GM19328 (cell line): Measurements from ENCODE around the gene TAS2R4.
"Not testable (repeated sequence)": the region's sequence is repeated elsewhere in the genome, so short reads cannot be mapped to it uniquely, and the experiment has no call there.

Experiments
- ATAC-seq: cut with Tn5 transposase; IDR thresholded peaks from one replicate; pipeline ENCODE4 v1.9.1; 2021; ENCODE audit warnings: mild to moderate bottlenecking, moderate library complexity; ENCODE audit not compliant: unreplicated experiment

Gene TAS2R4

DNA sequence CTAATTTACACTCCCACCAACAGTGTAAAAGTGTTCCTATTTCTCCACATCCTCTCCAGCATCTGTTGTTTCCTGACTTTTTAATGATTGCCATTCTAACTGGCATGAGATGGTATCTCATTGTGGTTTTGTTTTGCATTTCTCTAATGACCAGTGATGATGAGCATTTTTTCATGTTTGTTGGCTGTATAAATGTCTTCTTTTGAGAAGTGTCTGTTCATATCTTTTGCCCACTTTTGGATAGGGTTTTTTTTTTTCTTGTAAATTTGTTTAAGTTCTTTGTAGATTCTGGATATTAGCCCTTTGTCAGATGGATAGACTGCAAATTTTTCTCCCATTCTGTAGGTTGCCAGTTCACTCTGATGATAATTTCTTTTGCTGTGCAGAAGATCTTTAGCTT is 46.0 kb downstream of the TAS2R4 start:
- ATAC-seq = not testable (repeated sequence)
